Hepatocyte (in vitro differentiated cells): ENCODE data around the gene PLSCR5. TPM values are rescaled to one million over a fixed set of nuclear protein-coding genes. Genes with fewer than 3 reads are reported as not detected.

Source experiments
- DNase-seq: peaks from one replicate; pipeline ENCODE4 v3.0.0-alpha.2; 2016; ENCODE audit warnings: low spot score
- H2AFZ ChIP-seq: fragments of 200-600 bp; sonication (generic); 2 replicates; pipeline ENCODE4 v1.6.0; 2016; ENCODE audit warnings: antibody characterized with exemption, mild to moderate bottlenecking
- H3K27ac ChIP-seq: fragments of 200-600 bp; sonication (generic); 2 replicates; pipeline ENCODE4 v1.5.1; 2016; ENCODE audit warnings: mild to moderate bottlenecking
- H3K27me3 ChIP-seq: fragments of 200-600 bp; sonication (generic); 2 replicates; pipeline ENCODE4 v1.6.1; 2016
- H3K36me3 ChIP-seq: fragments of 200-600 bp; sonication (generic); replicated peaks from 2 replicates; pipeline ENCODE4 v1.5.1; 2016; ENCODE audit warnings: low read depth; ENCODE audit not compliant: insufficient read depth
- H3K4me1 ChIP-seq: fragments of 200-600 bp; sonication (generic); 2 replicates; pipeline ENCODE4 v1.5.1; 2016; ENCODE audit warnings: mild to moderate bottlenecking, moderate library complexity; ENCODE audit not compliant: insufficient read depth
- H3K4me2 ChIP-seq: fragments of 200-600 bp; sonication (generic); 2 replicates; pipeline ENCODE4 v1.6.0; 2016
- H3K4me3 ChIP-seq: fragments of 200-600 bp; sonication (generic); 2 replicates; pipeline ENCODE4 v1.5.1; 2016; ENCODE audit warnings: mild to moderate bottlenecking
- H3K79me2 ChIP-seq: fragments of 200-600 bp; sonication (generic); 2 replicates; pipeline ENCODE4 v1.6.0; 2017; ENCODE audit warnings: mild to moderate bottlenecking
- H3K9me2 ChIP-seq: fragments of 200-600 bp; sonication (generic); replicated peaks from 2 replicates; pipeline ENCODE4 v1.6.0; 2017; ENCODE audit warnings: mild to moderate bottlenecking; ENCODE audit not compliant: insufficient read depth
- H3K9me3 ChIP-seq: fragments of 200-600 bp; sonication (generic); 2 replicates; pipeline ENCODE4 v1.5.1; 2016; ENCODE audit warnings: low read depth, mild to moderate bottlenecking
- H4K20me1 ChIP-seq: fragments of 200-600 bp; sonication (generic); 2 replicates; pipeline ENCODE4 v1.6.0; 2016; ENCODE audit warnings: mild to moderate bottlenecking; ENCODE audit not compliant: insufficient read depth, poor library complexity, severe bottlenecking
- EZH2 ChIP-seq: fragments of 200-600 bp; sonication (generic); IDR thresholded peaks from 2 replicates; pipeline ENCODE4 v1.6.1; 2016; ENCODE audit warnings: antibody characterized with exemption, mild to moderate bottlenecking, borderline replicate concordance
- EZH2phosphoT487 ChIP-seq: fragments of 200-600 bp; sonication (generic); IDR thresholded peaks from one replicate; pipeline ENCODE4 v1.6.1; 2018; ENCODE audit warnings: antibody characterized with exemption, mild to moderate bottlenecking, low read depth, moderate library complexity; ENCODE audit not compliant: unreplicated experiment, severe bottlenecking
- WGBS: methylation state at CpG from one replicate; pipeline ENCODE4 v1.1.6; 2016; ENCODE audit warnings: low lambda C conversion rate; ENCODE audit errors: missing lambda C conversion rate; 5-methylcytosine and 5-hydroxymethylcytosine counted together
- polyA plus RNA-seq: library from polyadenylated mRNA; unstranded; fragments of >200 nt; fragmentation: Nextera tagmentation; extraction: Ambion mirVana; gene quantifications from 2 replicates; pipeline ENCODE4 v1.2.1, GENCODE V29; 2016
- total RNA-seq: library from RNA; depleted of rRNA; stranded (reverse); fragments of >200 nt; gene quantifications from 2 replicates; pipeline ENCODE4 v1.2.3, GENCODE V29; 2014
- TF ChIP-seq, protein P1 (sequence below): fragments of 200-600 bp; sonication (generic); IDR thresholded peaks from 2 replicates; pipeline ENCODE4 v1.5.1; 2016; ENCODE audit warnings: antibody characterized with exemption, mild to moderate bottlenecking; ENCODE audit not compliant: poor library complexity

PLSCR5 gene, protein sequence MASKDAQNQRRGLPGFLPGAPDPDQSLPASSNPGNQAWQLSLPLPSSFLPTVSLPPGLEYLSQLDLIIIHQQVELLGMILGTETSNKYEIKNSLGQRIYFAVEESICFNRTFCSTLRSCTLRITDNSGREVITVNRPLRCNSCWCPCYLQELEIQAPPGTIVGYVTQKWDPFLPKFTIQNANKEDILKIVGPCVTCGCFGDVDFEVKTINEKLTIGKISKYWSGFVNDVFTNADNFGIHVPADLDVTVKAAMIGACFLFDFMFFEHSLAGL
- total RNA-seq (0.60 and 2.0 TPM in 2 replicates), polyA plus RNA-seq (2.1 and 3.0 TPM in 2 replicates)

DNA sequence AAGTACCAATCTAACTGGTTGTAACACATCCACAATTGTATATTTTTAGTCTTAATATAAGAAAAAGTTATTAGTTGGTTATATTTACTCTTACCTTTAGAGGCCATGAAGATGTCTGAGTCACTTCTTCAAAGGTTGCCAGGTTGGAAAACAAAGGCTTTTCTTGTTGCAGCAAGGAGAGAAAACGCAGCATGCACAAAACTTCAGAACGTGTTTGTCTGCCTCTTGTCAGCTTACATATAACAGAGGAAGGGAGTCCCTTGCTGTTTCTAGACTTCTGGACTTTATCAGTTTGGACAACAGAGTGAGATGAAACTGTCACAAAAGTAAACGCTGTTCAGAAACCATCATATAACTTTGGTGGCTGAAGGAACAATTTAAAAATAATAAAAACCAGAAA is at the start of gene PLSCR5:
TSS of gene PLSCR5 (minus strand) at position 241 of the 400 bp plus-strand sequence. CDS start at position 107, 134 bp downstream.
- Histone ChIP-seq H3K79me2 (no peaks in the 10 kb centered on the region), H3K4me1 (peaks cover 3% of the 10 kb centered on the region), H3K9me2 (no peaks in the 10 kb centered on the region), H3K36me3 (no peaks in the 10 kb centered on the region), H4K20me1 (no peaks in the 10 kb centered on the region), H3K27ac (no peak within 1 kb of the TSS), H3K9me3 (no peaks in the 10 kb centered on the region), H3K4me2 (peak within 1 kb of the TSS; percentile 26), H2AFZ (no peak within 1 kb of the TSS), H3K4me3 (no peak within 1 kb of the TSS), H3K27me3 (no peaks in the 10 kb centered on the region)
- TF ChIP-seq, protein P1, sequence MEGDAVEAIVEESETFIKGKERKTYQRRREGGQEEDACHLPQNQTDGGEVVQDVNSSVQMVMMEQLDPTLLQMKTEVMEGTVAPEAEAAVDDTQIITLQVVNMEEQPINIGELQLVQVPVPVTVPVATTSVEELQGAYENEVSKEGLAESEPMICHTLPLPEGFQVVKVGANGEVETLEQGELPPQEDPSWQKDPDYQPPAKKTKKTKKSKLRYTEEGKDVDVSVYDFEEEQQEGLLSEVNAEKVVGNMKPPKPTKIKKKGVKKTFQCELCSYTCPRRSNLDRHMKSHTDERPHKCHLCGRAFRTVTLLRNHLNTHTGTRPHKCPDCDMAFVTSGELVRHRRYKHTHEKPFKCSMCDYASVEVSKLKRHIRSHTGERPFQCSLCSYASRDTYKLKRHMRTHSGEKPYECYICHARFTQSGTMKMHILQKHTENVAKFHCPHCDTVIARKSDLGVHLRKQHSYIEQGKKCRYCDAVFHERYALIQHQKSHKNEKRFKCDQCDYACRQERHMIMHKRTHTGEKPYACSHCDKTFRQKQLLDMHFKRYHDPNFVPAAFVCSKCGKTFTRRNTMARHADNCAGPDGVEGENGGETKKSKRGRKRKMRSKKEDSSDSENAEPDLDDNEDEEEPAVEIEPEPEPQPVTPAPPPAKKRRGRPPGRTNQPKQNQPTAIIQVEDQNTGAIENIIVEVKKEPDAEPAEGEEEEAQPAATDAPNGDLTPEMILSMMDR = no peak
- no peak for TF ChIP-seq EZH2phosphoT487
- TF ChIP-seq EZH2 = no peak
- peak; percentile 13 for DNase-seq
- 16% methylated on average over 3 of the region's 3 CpGs for WGBS

DNA sequence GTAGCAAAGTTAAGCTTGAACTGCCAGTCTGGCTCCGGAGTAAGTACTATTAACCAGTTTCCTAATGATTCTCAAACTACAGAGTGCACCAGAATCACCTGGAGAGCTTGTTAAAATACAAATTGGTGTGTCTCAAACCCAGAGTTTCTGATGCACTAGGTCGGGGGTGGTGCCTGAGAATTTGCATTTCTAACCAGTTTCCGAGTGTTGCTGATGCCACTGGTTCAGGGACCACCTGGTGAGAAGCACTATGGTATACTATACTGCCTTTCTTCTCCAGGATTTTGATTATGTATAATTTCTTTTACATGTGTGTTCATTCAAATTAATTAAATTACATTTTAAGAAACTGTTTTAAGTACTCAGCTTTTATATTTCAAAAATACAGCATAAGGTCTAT is 48.8 kb upstream of the PLSCR5 start:
- no peak for DNase-seq
- H3K36me3 ChIP-seq = no peaks in the 10 kb centered on the region
- H3K9me3 ChIP-seq = no peaks in the 10 kb centered on the region
- H3K4me1 ChIP-seq = no peaks in the 10 kb centered on the region
- H2AFZ ChIP-seq = no peak overlapping the region
- WGBS = 49% methylated on average over 3 of the region's 3 CpGs
- no peaks in the 10 kb centered on the region for H3K79me2 ChIP-seq
- TF ChIP-seq EZH2phosphoT487 = no peak
- TF ChIP-seq, protein P1 = no peak
- TF ChIP-seq EZH2 = no peak
- H3K27ac ChIP-seq = no peak overlapping the region
- H3K9me2 ChIP-seq = no peaks in the 10 kb centered on the region
- H3K4me2 ChIP-seq = no peak overlapping the region
- H3K4me3 ChIP-seq = no peak overlapping the region
- no peaks in the 10 kb centered on the region for H4K20me1 ChIP-seq
- no peaks in the 10 kb centered on the region for H3K27me3 ChIP-seq

DNA sequence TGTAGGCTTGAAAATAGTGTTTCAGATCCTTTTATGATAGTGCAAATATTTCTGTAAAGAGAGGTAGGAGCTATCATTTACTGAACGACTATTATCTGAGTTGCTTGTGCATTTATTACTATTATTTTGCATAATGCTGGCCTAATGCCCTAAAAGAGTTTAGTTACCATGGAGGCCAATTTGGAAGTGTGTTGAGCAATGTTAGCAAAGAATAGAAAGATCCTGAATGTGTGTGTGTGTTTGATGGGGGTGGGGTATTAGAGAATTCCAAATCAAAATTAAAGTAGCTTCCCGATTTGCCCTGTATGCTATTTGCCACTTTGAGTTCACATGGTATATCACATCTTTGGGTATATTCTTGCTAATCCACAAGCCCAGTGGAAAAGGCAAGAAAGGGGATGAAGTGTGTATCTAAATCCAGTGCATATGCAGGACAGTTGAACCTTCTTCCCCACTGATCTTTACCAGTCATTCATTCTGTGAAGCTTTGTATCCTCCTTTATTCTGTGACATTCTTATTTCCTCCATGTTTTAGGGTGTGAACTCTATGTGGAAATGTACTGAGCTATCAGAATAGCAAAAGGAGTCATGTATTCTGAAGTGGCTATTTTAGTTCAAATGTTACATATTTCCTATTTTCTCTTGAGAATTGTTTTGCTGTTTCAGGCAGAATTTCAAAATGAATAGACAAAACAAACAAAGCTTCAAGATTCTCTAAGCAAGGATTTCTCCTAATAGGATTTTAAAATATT is 45.7 kb upstream of the PLSCR5 start:
- no peaks in the 10 kb centered on the region for H3K36me3 ChIP-seq
- no peaks in the 10 kb centered on the region for H3K9me2 ChIP-seq
- 95% methylated on average over 2 of the region's 2 CpGs for WGBS
- no peaks in the 10 kb centered on the region for H3K27me3 ChIP-seq
- H3K4me2 ChIP-seq = no peak overlapping the region
- no peak overlapping the region for H2AFZ ChIP-seq
- no peaks in the 10 kb centered on the region for H3K9me3 ChIP-seq
- no peaks in the 10 kb centered on the region for H3K4me1 ChIP-seq
- TF ChIP-seq EZH2 (no peak), EZH2phosphoT487 (no peak)
- TF ChIP-seq, protein P1 = no peak
- no peak for DNase-seq
- no peak overlapping the region for H3K4me3 ChIP-seq
- no peak overlapping the region for H3K27ac ChIP-seq
- no peaks in the 10 kb centered on the region for H4K20me1 ChIP-seq
- no peaks in the 10 kb centered on the region for H3K79me2 ChIP-seq
